HAP-1 (cell line): ENCODE measurements around the gene SIPA1L3.

ENCODE experiments used
- DNase-seq, 2 experiments: peaks; one replicate each; pipeline ENCODE4 v3.0.0-alpha.2; 2016 to 2020; ENCODE audit warnings: low spot score in 2 of 2
- H3K27me3 ChIP-seq: fragments of 250-450 bp; sonication (Bioruptor Pico); 2 replicates; pipeline ENCODE4 v1.5.1; 2020; ENCODE audit warnings: low read depth, mild to moderate bottlenecking, moderate library complexity
- H3K36me3 ChIP-seq: fragments of 250-450 bp; sonication (Bioruptor Pico); replicated peaks from 2 replicates; pipeline ENCODE4 v1.5.1; 2020; ENCODE audit warnings: mild to moderate bottlenecking
- H3K4me1 ChIP-seq: fragments of 250-450 bp; sonication (Bioruptor Pico); 2 replicates; pipeline ENCODE4 v1.5.1; 2020; ENCODE audit warnings: mild to moderate bottlenecking
- H3K4me3 ChIP-seq: fragments of 250-450 bp; sonication (Bioruptor Pico); 2 replicates; pipeline ENCODE4 v1.5.1; 2020; ENCODE audit warnings: mild to moderate bottlenecking, moderate library complexity
- H3K9me3 ChIP-seq: fragments of 250-450 bp; sonication (Bioruptor Pico); 2 replicates; pipeline ENCODE4 v1.5.1; 2020; ENCODE audit warnings: mild to moderate bottlenecking, moderate library complexity
- in situ Hi-C: fragments of 300-500 bp; cut with MboI; formaldehyde crosslinking; loops from 3 replicates; pipeline ENCODE4 v1.14.3; 2020; ENCODE audit warnings: low sequenced_read_pairs, inconsistent platforms, mixed read lengths

The SIPA1L3 gene

DNA sequence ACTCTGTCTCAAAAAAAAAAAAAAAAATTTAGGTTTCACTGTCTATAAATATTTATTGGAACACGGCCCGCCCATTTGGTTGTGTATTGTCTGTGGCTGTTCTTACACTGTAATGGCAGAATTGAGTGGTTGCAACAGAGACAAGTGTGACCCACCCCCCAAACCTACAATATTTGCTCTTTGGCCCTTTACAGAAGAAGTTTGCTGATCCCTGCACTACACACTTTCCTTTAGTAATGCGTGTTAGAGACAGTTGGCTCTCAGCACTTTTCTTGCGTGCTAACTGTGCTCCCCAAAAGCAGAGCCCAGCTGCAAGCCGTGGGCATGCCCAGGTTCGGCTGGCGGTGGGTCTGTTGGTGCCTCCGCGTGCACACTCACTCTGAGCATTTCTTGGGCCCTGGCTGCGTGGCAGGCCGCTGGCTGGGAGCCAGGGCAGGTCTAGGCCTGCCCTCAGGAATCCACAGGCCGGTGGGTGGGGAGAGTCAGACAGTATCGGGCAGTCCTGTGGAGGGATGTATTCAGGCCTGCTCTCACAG lies 72.6 kb downstream of the SIPA1L3 start:
- Histone ChIP-seq H3K4me3 (no peak overlapping the region), H3K4me1 (peaks cover 15% of the 10 kb centered on the region), H3K27me3 (no peaks in the 10 kb centered on the region), H3K36me3 (no peaks in the 10 kb centered on the region), H3K9me3 (no peaks in the 10 kb centered on the region)
- DNase-seq = peak in 1 of 2 experiments; percentile 29
- in situ Hi-C loops = no loop called here

DNA sequence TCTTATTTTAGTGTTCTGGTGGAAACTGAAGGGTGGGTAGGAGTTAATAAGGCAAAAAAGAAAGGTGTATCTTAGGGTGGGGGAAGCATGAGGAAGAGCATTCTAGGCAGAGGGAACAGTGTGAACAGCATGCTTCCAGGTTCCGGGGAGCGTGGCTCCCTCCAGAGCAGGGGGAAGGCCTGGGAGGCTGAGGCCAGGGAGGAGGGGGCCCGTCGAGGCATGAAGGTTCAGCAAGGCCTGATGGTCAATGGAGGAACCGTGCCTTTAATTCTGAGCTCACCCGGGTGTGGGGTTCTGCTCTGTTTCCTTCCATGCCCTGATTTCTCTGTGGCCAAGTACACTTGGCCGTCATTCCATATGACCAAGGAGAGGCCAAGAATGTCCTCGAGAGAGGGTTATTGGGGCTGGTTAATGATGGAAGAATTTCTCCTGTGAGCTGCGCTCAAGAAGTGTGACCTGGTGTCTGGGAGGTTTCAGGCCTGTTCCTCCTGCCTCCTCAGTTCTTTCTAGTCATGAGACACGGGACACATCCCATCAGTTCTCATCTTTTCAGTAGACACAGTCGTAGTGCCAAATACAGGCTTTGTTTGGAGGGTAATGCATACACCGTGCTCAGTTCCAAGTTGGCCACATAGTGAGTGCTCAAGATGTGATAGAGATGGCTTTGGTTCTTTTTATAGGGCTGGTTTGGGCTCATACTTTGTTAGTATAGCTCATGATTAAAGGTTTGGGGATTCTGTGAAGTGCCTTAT lies 73.6 kb downstream of the SIPA1L3 start:
- in situ Hi-C loops = no loop called here
- no peaks in the 10 kb centered on the region for H3K36me3 ChIP-seq
- H3K27me3 ChIP-seq = no peaks in the 10 kb centered on the region
- no peak for DNase-seq
- H3K9me3 ChIP-seq = no peaks in the 10 kb centered on the region
- H3K4me3 ChIP-seq = no peak overlapping the region
- H3K4me1 ChIP-seq = peaks cover 15% of the 10 kb centered on the region

DNA sequence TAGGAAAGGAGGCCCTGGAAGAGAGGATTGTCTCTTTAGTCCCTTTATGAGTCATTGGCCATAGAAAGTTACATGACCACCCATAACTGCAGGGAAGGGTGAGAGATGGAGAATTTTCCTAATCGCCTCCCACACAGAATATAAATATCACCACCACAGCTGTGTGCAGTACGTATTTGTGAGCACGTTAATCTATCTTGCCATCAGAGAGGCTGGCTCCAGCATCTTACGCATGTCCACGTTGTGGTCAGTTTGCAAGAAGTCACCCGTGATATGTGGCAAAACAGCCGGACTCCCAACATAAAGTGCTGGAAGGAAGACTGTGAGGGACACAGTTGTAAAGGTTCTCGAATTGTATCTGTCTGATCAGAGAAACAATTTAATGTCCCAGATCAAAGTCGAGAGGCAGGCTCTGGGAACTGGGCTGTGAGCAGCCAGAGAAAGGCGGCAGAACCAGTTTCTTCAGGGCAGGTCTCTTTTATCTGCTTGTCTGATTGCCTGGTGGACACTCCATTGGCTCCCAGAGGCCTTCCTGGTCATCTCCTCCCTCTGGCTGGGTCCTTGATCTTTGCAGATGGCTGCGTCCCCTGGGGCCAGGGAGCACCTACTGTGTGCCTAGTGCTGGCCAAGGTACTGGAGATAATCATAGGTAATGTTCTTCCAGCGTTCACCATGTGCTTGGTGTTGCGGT lies 74.9 kb downstream of the SIPA1L3 start:
- H3K4me3 ChIP-seq = no peak overlapping the region
- H3K36me3 ChIP-seq = no peaks in the 10 kb centered on the region
- H3K4me1 ChIP-seq = peaks cover 15% of the 10 kb centered on the region
- no peak for DNase-seq
- no peaks in the 10 kb centered on the region for H3K27me3 ChIP-seq
- in situ Hi-C loops = no loop called here
- H3K9me3 ChIP-seq = no peaks in the 10 kb centered on the region

DNA sequence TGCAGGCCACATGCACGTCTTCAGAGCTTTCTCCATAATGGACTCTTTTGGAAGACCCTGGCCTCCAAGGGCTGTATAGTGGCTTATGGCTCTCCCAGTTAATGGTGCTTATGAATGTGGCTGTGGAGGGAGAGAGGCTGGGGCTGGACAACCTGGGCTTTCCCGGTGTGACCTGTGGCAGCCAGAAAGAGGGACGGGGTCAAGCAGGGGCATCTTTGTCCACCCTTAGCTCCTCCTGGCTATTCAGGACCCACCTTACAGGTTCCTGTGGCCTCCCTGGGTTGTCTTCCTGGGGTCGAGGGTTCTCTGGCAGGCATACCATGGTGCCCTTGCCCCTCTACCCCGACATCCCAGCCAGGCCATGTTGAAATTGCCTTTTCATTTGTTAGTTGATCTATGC lies 75.6 kb downstream of the SIPA1L3 start:
- Histone ChIP-seq H3K9me3 (no peaks in the 10 kb centered on the region), H3K27me3 (no peaks in the 10 kb centered on the region), H3K4me1 (peaks cover 11% of the 10 kb centered on the region), H3K4me3 (no peak overlapping the region), H3K36me3 (no peaks in the 10 kb centered on the region)
- DNase-seq = no peak
- in situ Hi-C loops = no loop called here

DNA sequence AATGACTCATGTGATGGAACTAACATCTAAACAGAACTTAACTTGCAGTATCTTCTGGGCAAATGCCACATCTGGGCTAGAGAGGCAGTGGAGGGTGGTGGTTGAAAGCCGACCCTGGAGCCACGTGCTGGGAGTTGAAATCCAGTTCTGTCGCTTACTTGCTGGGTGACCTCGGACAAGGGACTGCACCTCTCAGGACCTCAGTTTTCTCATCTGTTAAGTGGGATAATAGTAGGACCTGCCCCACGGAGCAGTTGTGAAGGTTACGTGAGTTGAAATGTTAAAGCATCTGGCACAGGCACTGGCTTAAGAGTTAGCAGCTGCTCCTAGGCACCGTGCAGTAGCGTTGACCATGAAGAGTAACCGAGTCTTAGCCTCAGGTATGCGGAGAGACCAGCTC lies 76.1 kb downstream of the SIPA1L3 start:
- no peaks in the 10 kb centered on the region for H3K27me3 ChIP-seq
- no peak overlapping the region for H3K4me3 ChIP-seq
- H3K36me3 ChIP-seq = no peaks in the 10 kb centered on the region
- H3K9me3 ChIP-seq = no peaks in the 10 kb centered on the region
- H3K4me1 ChIP-seq = peaks cover 6% of the 10 kb centered on the region; the same call in 1 of the 2 replicates
- no peak for DNase-seq
- in situ Hi-C loops = no loop called here

DNA sequence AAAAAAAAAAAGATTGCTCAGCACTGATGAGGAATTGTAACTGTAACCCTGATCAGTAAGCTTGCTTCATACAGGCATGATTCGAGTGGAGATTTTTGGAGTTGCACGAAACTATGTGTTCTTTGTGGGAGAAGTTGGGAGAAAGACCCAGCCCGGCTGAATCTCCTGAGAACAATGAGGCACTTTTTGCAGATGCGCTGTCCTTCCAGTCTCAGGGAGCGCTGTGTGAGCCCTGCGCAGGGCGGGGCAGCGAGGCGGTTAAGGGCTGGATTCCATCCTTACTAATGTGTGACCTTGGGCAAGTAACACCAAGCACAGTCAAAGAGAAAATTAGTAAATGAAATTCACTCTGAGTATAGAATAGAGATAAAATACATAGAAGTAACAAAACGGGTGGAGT lies 76.9 kb downstream of the SIPA1L3 start:
- in situ Hi-C loops = no loop called here
- Histone ChIP-seq H3K27me3 (no peaks in the 10 kb centered on the region), H3K9me3 (no peaks in the 10 kb centered on the region), H3K4me3 (no peak overlapping the region), H3K36me3 (no peaks in the 10 kb centered on the region), H3K4me1 (peaks cover 3% of the 10 kb centered on the region; the same call in 1 of the 2 replicates)
- peak in 1 of 2 experiments; percentile 25 for DNase-seq

DNA sequence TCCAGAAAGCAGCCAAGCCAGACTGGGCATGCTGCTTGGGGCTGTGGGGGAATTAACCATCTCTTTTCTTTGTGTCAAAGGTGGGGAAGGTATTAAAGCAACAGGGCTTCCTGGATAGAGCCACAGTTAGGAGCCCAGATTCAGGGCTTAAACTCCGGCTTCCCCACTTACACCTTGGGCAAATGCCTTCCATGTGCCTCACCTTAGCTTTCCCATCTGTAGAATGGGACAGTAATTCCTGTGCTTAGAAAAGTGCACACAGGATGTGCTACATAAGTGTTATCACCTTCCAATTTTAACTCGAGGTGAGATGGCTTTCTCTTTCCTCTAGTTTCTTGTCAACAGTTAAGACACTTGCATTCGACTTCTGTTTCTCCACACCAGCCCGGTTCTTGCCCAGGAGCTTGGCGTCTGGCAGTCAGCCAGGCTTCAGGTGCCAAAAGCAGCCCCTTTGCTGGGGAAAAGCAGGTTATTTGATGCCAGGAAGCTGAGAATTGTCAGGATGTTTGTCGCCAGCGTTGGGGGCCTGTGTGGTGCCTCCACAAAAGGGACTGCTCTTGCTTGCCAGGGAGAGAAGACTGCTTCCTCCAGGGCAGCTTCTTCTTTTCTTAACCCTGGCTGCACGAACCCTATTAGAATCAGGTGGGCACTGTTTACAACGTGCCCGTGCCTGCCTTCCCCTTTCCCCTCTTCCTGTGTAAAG lies 79.2 kb downstream of the SIPA1L3 start:
- no peaks in the 10 kb centered on the region for H3K9me3 ChIP-seq
- H3K4me3 ChIP-seq = no peak overlapping the region
- in situ Hi-C loops = no loop called here
- DNase-seq = no peak
- H3K4me1 ChIP-seq = no peaks in the 10 kb centered on the region
- H3K27me3 ChIP-seq = no peaks in the 10 kb centered on the region
- no peaks in the 10 kb centered on the region for H3K36me3 ChIP-seq

DNA sequence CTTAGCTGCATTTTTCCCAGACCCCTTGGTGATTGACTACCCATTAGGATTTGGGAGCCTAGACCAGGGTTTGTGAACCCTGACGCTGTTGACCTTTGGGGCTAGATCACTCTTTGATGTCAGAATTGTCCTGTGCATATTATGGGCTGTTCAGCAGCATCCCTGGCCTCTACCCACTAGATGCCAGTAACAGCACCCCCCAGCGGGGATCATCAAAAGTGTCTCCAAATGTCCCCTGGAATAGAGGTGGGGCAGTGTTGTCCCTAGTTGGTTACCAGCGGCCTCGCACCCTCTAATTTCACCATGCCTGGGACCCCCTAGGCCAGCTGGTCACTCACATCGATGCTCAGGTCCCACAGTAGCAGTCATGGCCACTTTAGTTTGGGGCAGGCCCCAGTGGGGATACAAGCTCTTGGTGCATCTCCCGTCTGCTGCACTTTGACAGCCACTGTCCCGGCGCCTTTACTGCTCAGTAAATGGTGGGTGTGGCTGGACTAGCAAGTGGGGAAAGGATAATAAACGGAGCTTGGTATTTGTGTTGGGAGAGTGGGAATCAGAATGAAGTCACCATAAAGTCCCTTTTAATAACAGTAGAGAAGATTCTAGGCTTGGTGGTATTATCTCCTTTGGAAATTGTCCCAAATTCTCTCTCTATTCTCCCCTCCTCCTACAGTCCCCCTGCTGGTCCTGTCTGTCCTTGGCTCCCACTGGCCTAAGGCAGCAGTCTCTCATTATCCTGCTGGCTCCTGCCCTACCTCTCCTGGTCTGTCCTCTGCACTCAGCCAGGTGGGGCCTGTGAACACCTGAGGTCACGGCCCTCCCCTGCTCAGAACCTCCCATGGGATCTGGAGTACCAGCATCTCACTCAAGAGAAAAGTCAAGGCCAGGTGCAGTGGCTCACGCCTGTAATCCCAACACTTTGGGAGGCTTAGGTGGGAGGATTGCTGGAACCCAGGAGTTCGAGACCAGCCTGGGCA lies 80.6 kb downstream of the SIPA1L3 start:
- peak in 1 of 2 experiments; percentile 47 for DNase-seq
- in situ Hi-C loops = no loop called here
- H3K4me1 ChIP-seq = no peaks in the 10 kb centered on the region

DNA sequence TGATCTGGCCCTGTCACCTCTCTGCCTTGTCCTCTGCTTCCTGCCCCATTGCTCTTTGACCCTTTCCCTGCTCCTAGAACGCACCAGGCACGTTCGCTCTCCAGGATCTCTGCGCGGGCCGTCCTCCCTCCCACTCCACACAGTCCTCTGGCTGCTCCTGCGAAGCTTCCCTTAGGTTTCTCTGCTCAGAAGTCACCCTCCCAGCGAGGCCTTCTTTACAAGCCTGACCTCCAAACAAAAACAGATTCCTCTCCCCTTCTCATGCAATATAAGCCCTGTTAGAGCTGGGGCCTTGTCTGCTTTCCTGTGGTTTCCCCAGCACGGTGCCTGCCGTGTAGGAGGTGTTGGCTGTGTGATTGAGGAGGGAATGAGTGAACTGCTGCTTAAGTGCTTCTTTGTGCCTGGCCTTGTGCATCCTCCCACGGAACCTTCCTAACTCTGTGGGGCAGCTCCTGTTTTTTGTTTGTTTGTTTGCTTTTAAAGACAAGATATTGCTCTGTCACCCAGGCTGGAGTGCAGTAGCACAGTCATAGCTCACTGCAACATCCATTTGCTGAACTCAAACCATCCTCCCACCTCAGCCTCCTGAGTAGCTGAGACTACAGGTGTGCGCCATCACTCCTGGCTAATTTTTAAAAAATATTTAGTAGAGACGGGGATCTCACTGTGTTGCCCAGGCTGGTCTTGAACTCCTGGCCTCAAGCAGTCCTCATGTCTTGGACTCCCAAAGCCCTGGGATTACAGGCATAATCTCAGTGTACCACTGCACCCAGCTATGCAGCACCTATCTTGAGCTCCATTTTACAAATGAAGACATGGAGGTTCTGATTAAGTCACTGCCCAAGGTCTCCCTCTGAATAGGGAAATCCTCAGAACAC lies 82.0 kb downstream of the SIPA1L3 start:
- DNase-seq = no peak
- in situ Hi-C loops = no loop called here

More for the DNA sequence above, 80.6 kb downstream of the SIPA1L3 start:
- Histone ChIP-seq H3K4me3 (no peak overlapping the region), H3K27me3 (no peaks in the 10 kb centered on the region), H3K36me3 (no peaks in the 10 kb centered on the region), H3K9me3 (no peaks in the 10 kb centered on the region)

DNA sequence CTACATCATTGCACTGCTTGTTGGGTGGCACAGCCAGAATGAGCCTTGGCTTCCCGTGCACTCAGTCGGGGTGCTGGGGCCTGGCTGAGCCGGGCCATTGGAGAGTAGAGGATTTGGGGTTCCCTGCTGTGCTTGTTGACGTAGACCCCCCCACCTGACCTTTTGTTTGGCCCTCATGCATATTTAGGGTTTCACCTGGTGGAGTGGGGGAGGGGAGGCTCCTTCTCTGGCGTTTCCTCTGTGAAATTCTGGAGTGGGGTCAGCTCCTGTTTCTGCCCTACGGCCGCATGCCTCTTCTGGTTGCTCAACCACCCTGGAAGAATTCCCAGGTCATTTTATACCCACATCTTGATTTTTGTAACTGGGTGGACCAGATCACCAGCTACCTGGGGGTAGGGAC lies 82.8 kb downstream of the SIPA1L3 start:
- H3K4me3 ChIP-seq = no peak overlapping the region

More for the DNA sequence above, 82.0 kb downstream of the SIPA1L3 start:
- Histone ChIP-seq H3K36me3 (no peaks in the 10 kb centered on the region), H3K4me3 (no peak overlapping the region), H3K9me3 (no peaks in the 10 kb centered on the region), H3K27me3 (no peaks in the 10 kb centered on the region), H3K4me1 (no peaks in the 10 kb centered on the region)

DNA sequence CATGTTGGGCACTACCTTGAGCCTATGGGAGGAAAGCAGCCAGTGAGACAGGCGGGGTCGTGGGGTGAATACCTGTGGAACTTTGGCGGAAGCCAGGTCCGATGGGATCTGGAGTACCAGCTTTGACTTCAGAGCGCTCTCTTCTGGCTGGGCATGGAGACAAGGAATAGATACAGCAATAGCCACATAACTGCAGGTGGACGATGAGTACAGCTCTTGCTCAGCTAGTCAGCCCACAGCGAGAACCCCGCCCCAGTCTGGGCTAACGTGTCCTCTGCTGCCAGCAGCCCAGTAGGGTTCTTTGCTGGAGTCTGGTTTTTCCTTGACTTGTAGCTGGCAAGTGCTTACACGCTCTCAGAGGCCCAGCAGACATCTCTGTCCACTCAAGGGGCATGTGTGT lies 83.4 kb downstream of the SIPA1L3 start:
- no peak for DNase-seq
- H3K4me1 ChIP-seq = no peaks in the 10 kb centered on the region

More for the DNA sequence above, 82.8 kb downstream of the SIPA1L3 start:
- in situ Hi-C loops = no loop called here
- no peaks in the 10 kb centered on the region for H3K9me3 ChIP-seq
- H3K27me3 ChIP-seq = no peaks in the 10 kb centered on the region
- H3K4me1 ChIP-seq = no peaks in the 10 kb centered on the region
- DNase-seq = no peak
- H3K36me3 ChIP-seq = no peaks in the 10 kb centered on the region

DNA sequence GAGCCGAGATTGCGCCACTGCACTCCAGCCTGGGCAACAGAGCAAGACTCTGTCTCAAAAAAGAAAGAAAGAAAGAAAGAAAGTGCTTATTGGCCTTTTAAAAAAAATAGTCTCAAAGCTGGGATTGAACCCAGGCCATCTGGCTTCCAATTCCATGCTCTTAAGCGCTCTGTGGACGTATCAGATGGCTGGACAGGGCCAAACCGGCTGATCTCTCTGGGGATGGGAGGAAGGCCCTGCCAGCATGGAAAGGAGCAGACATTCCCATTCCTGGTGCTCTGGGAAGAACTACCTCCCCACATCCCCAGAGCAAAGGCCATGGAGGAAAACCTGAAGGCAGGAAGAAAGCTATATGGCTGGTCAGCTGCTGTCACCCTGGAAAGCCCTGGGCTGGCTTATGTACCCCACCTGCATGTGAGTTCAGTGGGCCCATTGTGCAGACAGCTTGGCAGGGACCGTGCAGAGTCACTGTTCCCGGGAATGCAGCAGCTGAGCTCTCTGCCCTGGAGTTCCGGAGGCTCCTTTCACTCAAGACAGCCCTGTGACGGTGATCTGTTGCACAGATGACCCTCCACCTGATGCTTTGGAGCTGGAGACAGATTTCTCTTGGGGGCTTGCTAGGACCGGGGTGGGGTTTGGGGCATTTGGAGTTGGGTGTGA lies 84.3 kb downstream of the SIPA1L3 start:
- no peaks in the 10 kb centered on the region for H3K36me3 ChIP-seq
- in situ Hi-C loops = no loop called here
- no peak for DNase-seq
- H3K4me1 ChIP-seq = no peaks in the 10 kb centered on the region
- H3K27me3 ChIP-seq = no peaks in the 10 kb centered on the region
- no peak overlapping the region for H3K4me3 ChIP-seq
- no peaks in the 10 kb centered on the region for H3K9me3 ChIP-seq

More for the DNA sequence above, 83.4 kb downstream of the SIPA1L3 start:
- Histone ChIP-seq H3K27me3 (no peaks in the 10 kb centered on the region), H3K36me3 (no peaks in the 10 kb centered on the region), H3K9me3 (no peaks in the 10 kb centered on the region), H3K4me3 (no peak overlapping the region)
- in situ Hi-C loops = no loop called here
